Prostate gland (tissue), 2 donors: ENCODE results near the gene RANBP1. TPM values are rescaled to one million over a fixed set of nuclear protein-coding genes. Genes with fewer than 3 reads are reported as not detected.

Source experiments
- DNase-seq: peaks from one replicate; pipeline ENCODE4 v3.0.0-alpha.2; 2019; ENCODE audit warnings: low spot score
- H3K27ac ChIP-seq, 2 donors: fragments of 200-600 bp; sonication (generic); 2 replicates each; pipeline ENCODE4 v1.5.1; 2017 to 2019
- H3K27me3 ChIP-seq: fragments of 200-600 bp; sonication (generic); replicated peaks from 2 replicates; pipeline ENCODE4 v1.5.1; 2019; ENCODE audit not compliant: insufficient read depth
- H3K36me3 ChIP-seq, 2 donors: fragments of 200-600 bp; sonication (generic); 1 replicate in 1 of 2; 2 replicates in 1 of 2; pipeline versions ENCODE4 v1.5.1 to v1.8.1; 2017 to 2019
- H3K4me1 ChIP-seq: fragments of 200-600 bp; sonication (generic); replicated peaks from 2 replicates; pipeline ENCODE4 v1.5.1; 2019
- H3K4me3 ChIP-seq, 2 donors: fragments of 200-600 bp; sonication (generic); 2 replicates each; pipeline ENCODE4 v1.5.1; 2017 to 2019
- H3K9me3 ChIP-seq: fragments of 200-600 bp; sonication (generic); 2 replicates; pipeline ENCODE4 v1.5.1; 2017
- POLR2A ChIP-seq: fragments of 450-650 bp; IDR thresholded peaks from one replicate; pipeline ENCODE4 v1.6.1; 2016; ENCODE audit warnings: antibody characterized with exemption, mild to moderate bottlenecking
- POLR2AphosphoS5 ChIP-seq: sonication (generic); formaldehyde crosslinking; IDR thresholded peaks from one replicate; pipeline ENCODE4 v1.6.1; 2017; ENCODE audit warnings: antibody characterized with exemption
- WGBS: methylation state at CpG from one replicate; pipeline ENCODE4 v1.1.5; 2018; 5-methylcytosine and 5-hydroxymethylcytosine counted together
- intact Hi-C: fragments of 100-400 bp; cut with DNase I; formaldehyde crosslinking; loops from one replicate; pipeline ENCODE4 v1.14.2; 2022
- total RNA-seq, 2 donors: library from RNA; depleted of rRNA; stranded (reverse); fragments of >200 nt; gene quantifications; one replicate each; pipeline ENCODE4 v1.1.0, GENCODE V29; 2016
- TF ChIP-seq, protein P1 (sequence below), 4 experiments: fragments of 200-600 bp in 2 of 4; fragments of 450-650 bp in 2 of 4; sonication (generic) in 2 of 4; IDR thresholded peaks; 1 replicate in 3 of 4; 2 replicates in 1 of 4; pipeline ENCODE4 v1.5.1; 2016 to 2019; ENCODE audit warnings: antibody characterized with exemption in 4 of 4, mild to moderate bottlenecking in 2 of 4, moderate library complexity in 2 of 4

Gene RANBP1
- total RNA-seq, 2 donors from 2014 or later, result 108 to 204 TPM

DNA sequence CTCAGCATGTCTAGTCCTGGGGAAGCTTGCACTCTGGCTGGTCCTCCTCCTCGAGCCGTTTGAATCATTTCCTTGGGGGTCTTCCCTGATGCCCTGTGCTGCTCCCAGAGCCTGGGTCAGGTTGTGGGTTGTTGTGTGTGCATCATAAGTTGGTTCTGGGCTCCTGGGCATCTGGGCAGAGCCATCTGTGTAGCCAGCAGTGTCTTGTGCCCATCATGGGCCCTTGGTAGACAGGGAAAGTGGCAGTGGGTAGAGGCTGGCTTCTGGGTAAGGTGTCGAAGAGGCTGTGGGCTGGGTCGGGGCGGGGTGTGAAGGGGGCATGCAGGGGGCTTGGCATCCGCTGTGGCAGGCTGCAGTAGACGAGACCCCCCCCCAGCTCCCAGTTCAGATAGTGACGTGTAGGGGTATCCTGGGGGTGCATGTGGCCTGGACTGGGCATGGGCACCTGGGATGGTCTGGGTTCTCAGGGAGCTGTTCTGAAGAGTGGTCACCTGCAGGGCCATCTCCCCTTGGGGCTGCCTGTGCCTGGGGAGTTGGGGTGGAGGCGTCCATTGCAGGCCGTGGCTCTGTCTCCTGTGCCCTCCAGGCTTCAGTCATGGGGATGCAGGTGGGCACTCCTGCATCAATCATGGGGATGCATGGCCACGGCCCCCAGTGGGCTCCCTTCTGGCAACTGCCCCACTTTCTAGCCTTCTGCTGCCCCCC, 8.3 kb downstream of the RANBP1 start:
- no peak for TF ChIP-seq POLR2AphosphoS5
- TF ChIP-seq, protein P1, sequence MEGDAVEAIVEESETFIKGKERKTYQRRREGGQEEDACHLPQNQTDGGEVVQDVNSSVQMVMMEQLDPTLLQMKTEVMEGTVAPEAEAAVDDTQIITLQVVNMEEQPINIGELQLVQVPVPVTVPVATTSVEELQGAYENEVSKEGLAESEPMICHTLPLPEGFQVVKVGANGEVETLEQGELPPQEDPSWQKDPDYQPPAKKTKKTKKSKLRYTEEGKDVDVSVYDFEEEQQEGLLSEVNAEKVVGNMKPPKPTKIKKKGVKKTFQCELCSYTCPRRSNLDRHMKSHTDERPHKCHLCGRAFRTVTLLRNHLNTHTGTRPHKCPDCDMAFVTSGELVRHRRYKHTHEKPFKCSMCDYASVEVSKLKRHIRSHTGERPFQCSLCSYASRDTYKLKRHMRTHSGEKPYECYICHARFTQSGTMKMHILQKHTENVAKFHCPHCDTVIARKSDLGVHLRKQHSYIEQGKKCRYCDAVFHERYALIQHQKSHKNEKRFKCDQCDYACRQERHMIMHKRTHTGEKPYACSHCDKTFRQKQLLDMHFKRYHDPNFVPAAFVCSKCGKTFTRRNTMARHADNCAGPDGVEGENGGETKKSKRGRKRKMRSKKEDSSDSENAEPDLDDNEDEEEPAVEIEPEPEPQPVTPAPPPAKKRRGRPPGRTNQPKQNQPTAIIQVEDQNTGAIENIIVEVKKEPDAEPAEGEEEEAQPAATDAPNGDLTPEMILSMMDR (IDR thresholded peaks at IDR 0.05), result no peak
- no peak for TF ChIP-seq POLR2A
- Histone ChIP-seq H3K4me1 (no peaks in the 10 kb centered on the region), H3K27ac (no peak overlapping the region), H3K9me3 (no peaks in the 10 kb centered on the region), H3K27me3 (no peaks in the 10 kb centered on the region), H3K36me3 (peaks cover 3 to 6% of the 10 kb centered on the region in 2 donors), H3K4me3 (no peak overlapping the region)
- WGBS, result 89% methylated on average over 10 of the region's 11 CpGs
- DNase-seq, result no peak
- intact Hi-C loops, result no loop called here

DNA sequence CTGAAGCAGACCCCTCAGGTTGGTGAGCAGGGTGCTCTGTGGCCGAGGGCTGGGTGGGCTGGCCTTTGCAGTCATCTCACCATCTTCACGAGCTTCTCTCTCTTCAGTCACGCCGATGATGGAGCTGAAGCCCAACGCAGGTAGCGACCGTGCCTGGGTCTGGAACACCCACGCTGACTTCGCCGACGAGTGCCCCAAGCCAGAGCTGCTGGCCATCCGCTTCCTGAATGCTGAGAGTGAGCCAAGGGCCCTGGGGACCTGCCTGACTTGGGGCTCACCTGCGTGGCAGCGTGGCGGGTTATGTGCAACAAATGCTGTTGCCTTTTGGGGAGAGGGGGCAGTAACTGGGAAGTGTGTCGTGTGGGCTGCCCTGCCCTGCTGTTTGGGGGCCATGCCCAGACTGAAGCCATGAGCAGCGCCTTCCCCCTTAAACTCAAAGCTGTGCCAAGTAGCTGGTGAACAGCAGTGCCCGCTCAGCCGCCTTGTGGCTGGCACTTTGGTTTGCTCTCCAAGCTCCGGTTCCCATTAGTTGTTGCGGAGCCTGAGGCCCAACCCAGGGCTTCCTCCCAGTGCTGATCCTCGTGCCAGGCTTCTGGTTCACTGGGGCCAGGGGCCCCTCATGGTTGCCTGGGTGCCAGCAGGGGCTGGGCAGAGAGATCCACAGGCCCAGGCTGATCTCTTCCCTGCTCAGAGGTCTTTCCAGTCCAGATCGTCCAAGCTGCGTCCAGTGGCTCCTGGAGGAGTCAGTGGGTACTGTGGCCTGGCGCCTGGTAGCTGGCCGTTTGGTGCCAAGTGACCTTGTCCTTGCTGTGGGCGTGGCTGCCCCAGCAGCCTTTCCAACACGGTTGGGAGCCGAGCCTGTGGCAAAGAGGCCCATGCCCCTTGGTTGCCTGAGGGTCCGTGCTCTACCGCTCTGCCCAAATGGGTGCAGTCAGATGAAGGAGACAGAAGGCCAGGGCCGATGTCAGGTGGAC, 9.6 kb downstream of the RANBP1 start:
- peaks cover 0 to 3% of the 10 kb centered on the region in 2 donors for H3K36me3 ChIP-seq
- TF ChIP-seq, protein P1 (IDR thresholded peaks at IDR 0.05), result no peak
- TF ChIP-seq POLR2A, result no peak
- TF ChIP-seq POLR2AphosphoS5, result no peak
- intact Hi-C loops, result no loop called here
- H3K4me1 ChIP-seq, result no peaks in the 10 kb centered on the region
- H3K27me3 ChIP-seq, result no peaks in the 10 kb centered on the region
- no peaks in the 10 kb centered on the region for H3K9me3 ChIP-seq
- DNase-seq, result no peak
- H3K4me3 ChIP-seq, result no peak overlapping the region
- H3K27ac ChIP-seq, result no peak overlapping the region
- WGBS, result 85% methylated on average over 32 of the region's 32 CpGs

DNA sequence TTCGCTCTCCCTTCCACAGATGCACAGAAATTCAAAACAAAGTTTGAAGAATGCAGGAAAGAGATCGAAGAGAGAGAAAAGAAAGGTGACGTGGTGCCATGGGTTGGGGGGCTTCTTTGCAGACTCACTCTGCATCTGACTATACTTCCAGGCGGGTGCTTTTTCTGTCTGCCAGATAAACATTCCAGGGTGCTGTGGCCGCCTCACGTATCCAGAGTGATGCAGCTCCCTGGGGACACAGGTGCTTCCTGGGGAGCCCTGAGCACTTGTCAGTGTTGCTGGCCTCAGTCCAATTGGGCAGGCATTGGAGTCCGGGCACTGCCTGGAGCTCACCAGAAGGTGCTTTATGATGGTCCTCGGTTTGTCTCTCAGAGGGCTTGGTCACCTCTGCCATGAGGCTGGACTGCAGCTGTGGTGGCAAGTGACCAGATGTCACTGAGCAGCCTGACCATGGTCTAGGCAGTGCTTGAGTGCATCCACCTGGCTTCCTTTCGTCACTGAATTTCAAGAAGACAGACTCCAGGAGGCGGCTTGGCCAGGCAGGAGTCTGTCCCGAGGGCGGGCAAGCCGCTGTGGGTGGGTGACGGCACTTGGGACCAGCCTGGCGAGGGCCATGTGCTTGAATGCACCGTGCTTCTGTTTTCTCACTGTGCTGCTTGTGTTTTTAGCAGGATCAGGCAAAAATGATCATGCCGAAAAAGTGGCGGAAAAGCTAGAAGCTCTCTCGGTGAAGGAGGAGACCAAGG, 10.6 kb downstream of the RANBP1 start:
- TF ChIP-seq, protein P1 (IDR thresholded peaks at IDR 0.05), result no peak
- no peak for TF ChIP-seq POLR2A
- TF ChIP-seq POLR2AphosphoS5, result no peak
- Histone ChIP-seq H3K4me1 (no peaks in the 10 kb centered on the region), H3K4me3 (no peak overlapping the region), H3K27ac (no peak overlapping the region), H3K27me3 (no peaks in the 10 kb centered on the region), H3K36me3 (peaks cover 0 to 3% of the 10 kb centered on the region in 2 donors), H3K9me3 (no peaks in the 10 kb centered on the region)
- WGBS, result 80% methylated on average over 19 of the region's 19 CpGs
- no peak for DNase-seq
- intact Hi-C loops, result no loop called here

DNA sequence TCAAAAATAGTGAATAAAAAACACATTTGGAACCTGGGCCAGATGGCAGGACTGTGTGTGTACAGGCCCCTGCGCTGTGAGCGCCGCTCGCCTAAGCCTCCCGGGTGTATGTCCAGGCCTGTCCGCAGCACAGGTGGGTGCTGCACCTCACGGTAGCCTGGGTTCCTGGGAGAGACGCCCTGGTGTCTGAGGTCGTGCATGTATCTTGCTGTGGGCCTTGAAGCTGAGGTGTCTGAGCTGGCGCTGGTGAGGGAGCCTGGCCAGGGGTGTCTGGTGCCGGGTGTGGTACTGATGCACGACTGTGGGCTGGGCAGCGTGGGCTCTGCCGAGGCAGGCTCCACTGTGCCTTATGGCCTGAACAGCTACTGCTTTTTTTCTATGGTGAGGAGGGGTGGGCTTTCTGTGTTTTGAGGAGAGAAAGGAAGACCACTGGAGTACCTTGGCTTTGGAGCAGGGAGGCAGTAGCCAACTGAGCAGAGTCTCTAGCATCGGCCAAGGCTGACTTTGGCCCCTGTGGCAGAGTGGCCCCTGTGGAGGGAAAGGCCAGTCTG, 11.5 kb downstream of the RANBP1 start:
- Histone ChIP-seq H3K9me3 (no peaks in the 10 kb centered on the region), H3K27ac (no peak overlapping the region), H3K27me3 (no peaks in the 10 kb centered on the region), H3K4me1 (peaks cover under 1% of the 10 kb centered on the region), H3K36me3 (peaks cover 0 to 3% of the 10 kb centered on the region in 2 donors), H3K4me3 (no peak overlapping the region)
- no peak for DNase-seq
- WGBS, result 78% methylated on average over 15 of the region's 15 CpGs
- intact Hi-C loops, result no loop called here
- TF ChIP-seq, protein P1 (IDR thresholded peaks at IDR 0.05), result no peak
- TF ChIP-seq POLR2A (no peak), POLR2AphosphoS5 (no peak)
